ENCODE results near the gene AP3S2.
"Not testable (repeated sequence)": the region's sequence is repeated elsewhere in the genome, so short reads cannot be mapped to it uniquely, and the experiment has no call there.

AP3S2 gene

DNA sequence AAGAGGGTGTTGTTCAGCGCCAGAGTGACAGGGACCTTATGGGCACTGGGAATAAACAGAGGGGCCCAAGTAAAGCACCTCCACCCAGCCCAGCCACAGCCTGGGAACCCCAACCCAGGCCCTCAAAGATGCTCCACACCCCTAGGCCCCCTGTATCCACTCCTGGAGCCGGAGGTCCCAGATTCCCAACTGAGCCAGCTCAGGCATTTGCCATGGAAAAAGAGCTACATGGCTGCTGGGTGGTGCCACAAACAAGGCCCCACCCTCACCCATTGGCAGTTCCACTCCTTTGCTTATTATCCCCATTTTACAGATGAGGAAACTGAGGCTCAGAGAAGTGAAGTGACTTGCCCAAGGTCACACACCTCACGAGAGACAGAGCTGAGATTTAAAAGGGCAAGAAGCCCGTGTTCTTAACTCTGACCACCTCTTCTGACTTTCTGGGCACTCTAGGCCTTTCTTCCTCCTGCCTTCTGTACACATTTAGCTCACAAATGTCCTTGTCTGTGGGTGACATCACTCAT is 96.1 kb downstream of the AP3S2 start:
- no peak for DNase-seq

DNA sequence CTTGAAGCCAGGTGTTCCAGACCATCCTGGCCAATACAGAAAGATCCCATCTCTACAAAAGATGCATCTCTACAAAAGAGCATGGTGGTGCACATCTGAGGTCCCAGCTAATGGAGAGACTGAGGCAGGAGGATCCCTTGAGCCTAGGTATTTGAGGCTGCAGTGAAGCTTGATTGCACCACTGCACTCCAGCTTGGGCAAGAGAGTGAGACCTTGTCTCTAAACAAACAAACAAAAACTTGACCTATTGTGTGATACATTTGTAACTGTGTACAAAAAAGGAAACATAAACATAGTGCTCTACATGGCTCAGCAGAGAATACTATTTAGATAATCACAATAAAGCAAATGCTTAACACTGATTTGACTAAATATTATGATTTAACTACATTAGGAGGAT is 97.8 kb downstream of the AP3S2 start:
- DNase-seq, result no peak

- no peak for DNase-seq
Observed at GRCh38 chr15:89794627-89795241, 99.1 kb downstream of the AP3S2 start.

- no peak for DNase-seq
Observed at GRCh38 chr15:89792106-89792805, 101.5 kb downstream of the AP3S2 start.

GRCh38 chr15:89790661-89791060 is 103.1 kb downstream of the AP3S2 start:
- no peak for DNase-seq

GRCh38 chr15:89790206-89790605 is 103.6 kb downstream of the AP3S2 start:
- no peak for DNase-seq

- DNase-seq, result not testable (repeated sequence)
Observed at GRCh38 chr15:89788585-89788984, 105.2 kb downstream of the AP3S2 start.

DNA sequence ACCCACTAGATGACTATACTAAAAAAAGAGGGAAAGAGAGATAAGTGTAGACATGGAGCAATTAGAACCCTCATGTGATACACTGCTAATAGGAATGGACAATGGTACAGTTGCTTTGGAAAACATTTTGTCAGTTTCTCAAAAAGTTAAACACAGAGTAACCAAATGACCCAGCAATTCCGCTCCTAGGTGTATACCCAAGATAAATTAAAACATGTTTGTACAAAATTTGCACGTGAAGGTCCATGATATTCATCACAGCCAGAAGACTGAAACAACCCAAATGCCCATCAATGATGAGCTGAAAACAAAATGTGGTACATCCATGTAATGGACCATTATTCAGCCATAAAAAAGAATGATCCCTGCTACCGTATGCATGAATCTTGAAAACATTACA is 105.8 kb downstream of the AP3S2 start:
- DNase-seq, result no peak

DNA sequence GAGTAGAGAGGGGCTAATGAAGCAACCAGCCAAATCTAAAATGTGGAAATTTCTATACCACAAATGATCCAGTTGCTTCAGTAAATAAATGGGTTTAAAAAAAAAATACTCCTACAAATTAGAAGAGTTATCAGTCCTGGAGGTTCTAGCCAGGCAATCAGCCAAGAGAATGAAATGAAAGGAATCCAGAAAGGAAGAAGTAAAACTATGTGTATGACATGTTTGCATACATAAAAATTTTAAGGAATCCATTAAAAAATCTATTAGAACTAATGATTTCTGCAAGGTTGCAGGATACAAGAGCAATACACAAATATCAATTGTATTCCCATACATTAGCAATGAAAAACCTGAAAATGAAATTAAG is 108.0 kb downstream of the AP3S2 start:
- DNase-seq, result no peak

GRCh38 chr15:89785064-89785773 is 108.6 kb downstream of the AP3S2 start:
- no peak for DNase-seq

DNA sequence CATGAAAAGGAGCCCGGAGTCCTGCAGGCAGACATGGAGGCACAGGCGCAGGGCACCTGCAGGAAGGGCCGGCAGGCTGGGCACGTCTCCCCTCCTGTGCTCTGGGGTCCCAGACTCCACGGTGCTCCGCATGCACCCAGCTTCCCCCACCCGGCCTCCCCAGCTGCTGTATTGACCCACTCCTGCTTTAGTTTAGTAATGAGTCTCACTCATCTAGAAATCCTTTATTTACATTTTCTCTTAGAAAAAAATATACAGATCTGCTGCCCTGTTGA is 109.2 kb downstream of the AP3S2 start:
- no peak for DNase-seq

DNA sequence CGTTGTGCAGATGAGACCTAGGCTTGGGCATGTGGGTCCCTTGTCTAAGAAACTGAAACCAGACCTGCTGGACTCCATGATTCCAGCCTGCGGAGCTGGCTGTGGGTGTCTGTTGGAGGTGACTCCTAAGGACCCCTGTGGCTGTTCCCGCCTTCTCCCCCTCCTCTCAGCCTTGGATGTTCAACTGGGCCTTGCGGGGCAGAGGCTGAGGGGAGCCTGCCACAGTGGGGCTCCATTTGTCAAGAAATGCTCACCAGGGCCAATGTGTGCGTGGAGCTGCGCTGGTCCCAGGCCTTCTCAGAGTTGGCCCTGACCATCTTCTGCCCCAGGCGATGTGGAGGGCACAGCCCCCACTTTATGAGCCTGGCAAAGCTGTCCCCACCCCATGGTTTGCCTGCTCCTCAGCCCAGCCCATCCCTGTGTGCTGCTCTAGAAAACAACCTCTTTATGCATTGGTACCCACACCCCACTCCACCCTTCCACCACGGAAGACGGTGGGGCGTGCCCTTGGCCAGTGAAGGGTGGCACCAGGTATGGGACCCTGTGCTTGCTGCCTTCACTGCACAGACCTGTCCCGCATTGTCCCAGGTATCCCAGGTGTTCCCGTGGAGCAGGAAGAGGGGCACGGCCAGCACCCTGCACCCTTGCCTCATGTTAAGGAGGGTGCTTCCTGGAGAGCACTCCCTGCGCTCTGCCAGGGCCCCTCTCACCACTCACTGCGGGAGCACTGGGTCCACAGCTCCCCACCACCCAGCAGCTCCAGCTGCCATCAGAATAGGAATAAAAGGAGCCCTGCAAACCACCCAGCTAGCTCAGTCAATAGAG is 109.7 kb downstream of the AP3S2 start:
- DNase-seq, result no peak

DNA sequence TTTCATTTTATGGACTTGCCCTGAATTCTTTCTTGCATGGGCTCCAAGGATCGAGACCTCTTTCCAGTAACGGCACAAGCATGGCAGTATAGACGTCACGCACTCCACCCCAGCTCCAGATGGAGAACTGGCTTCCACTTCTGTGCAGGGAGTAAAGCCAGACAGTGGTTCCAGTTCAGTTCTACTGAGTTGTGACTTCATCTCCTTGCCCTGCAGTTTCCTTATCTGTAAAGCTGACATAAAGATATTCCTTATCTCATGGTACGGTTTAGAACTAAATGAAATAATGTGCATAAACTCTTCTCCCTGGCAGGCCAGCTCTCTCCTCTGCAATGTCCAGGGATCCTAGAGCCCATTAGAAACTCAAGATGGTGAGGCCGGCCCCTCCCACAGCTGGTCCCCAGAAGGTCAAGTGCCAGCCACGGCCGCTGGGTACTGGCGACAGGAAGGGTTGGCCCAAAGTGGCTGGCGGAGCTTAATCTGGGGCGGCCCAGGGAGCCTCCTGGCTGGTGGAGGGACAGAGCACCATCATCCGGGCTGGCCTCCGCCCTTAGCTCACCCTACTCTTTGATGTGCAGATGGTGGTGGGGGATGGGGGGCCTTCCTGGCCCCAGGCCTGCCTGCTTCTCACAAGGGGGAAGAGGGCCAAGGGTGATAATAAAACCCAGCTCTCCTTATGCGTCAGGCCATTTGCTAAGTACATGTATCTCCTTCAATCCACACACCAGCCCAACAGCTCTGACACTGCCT is 110.5 kb downstream of the AP3S2 start:
- no peak for DNase-seq

- not testable (repeated sequence) for DNase-seq
Observed at GRCh38 chr15:89782619-89782950, 111.2 kb downstream of the AP3S2 start.

DNA sequence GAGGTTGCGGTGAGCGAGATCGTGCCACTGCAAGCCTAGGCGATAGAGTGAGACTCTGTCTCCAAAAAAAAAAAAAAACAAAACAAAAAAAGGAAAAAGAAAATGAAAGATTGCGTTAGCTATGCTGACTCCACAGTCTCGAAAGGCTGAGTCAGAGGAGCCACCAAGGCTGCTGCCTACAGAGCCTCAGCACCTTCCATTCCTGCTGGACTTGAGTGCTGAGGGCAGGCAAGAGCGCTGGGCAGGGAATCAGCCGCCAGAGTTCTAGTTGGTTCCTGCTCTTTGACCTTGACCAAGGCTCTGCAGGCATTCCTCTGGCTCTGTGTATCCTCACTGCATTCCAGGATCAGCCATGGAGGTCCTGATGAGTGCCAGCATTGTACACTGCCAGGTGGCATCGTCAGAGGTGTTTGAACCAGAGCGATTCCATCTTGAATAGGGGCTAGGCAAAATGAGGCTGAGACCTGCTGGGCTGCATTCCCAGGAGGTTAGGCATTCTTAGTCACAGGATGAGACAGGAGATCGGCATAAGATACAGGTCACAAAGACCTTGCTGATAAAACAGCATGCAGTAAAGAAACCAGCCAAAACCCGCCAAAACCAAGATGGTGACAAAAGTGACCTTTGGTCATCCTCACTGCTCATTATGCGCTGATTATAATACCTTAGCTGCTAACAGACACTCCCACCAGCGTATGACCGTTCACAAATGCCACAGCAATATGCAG is 111.7 kb downstream of the AP3S2 start:
- DNase-seq, result no peak

- DNase-seq, result no peak
Observed at GRCh38 chr15:89781055-89781454, 112.7 kb downstream of the AP3S2 start.

GRCh38 chr15:89780601-89781000 is 113.2 kb downstream of the AP3S2 start:
- DNase-seq, result no peak

Data from NCI-H1436 treated with DMSO at 0.1 percent for 48 hours (cell line).